C4-2B (cell line): ENCODE measurements around the gene SLC16A7.

ENCODE experiments used
- H3K27ac ChIP-seq: fragments of 450-650 bp; 2 replicates; pipeline ENCODE4 v1.5.1; 2017
- ZFX ChIP-seq: fragments of 450-650 bp; IDR thresholded peaks from 2 replicates; pipeline ENCODE4 v1.6.1; 2017
- TF ChIP-seq, protein P1 (sequence below): fragments of 450-650 bp; conservative IDR thresholded peaks from 2 replicates; pipeline ENCODE4 v1.5.1; 2017; ENCODE audit warnings: mild to moderate bottlenecking

The SLC16A7 gene

GRCh38 chr12:59624732-59625460, 29.1 kb downstream of the SLC16A7 start:
- no peak overlapping the region for H3K27ac ChIP-seq
- TF ChIP-seq ZFX: no peak
- TF ChIP-seq, protein P1, sequence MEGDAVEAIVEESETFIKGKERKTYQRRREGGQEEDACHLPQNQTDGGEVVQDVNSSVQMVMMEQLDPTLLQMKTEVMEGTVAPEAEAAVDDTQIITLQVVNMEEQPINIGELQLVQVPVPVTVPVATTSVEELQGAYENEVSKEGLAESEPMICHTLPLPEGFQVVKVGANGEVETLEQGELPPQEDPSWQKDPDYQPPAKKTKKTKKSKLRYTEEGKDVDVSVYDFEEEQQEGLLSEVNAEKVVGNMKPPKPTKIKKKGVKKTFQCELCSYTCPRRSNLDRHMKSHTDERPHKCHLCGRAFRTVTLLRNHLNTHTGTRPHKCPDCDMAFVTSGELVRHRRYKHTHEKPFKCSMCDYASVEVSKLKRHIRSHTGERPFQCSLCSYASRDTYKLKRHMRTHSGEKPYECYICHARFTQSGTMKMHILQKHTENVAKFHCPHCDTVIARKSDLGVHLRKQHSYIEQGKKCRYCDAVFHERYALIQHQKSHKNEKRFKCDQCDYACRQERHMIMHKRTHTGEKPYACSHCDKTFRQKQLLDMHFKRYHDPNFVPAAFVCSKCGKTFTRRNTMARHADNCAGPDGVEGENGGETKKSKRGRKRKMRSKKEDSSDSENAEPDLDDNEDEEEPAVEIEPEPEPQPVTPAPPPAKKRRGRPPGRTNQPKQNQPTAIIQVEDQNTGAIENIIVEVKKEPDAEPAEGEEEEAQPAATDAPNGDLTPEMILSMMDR: no peak

DNA sequence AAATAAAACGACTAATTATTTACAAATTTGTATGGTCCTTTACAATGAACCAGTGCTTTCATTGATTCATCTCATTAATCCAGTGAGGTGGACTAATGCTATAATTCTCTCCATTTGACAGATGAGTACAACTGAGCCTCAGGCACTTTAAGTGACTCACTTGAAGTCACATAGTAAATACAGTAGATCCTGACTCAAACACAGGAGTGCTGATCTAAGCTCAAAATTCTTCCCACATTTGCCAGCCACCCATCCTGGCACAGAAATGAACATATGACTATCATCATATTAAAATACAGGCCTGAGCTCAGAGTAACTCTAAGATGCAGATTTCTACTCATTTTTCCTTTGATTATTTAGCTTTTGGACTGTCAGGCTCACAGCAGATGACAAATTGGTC, 30.6 kb downstream of the SLC16A7 start:
- TF ChIP-seq, protein P1: no peak
- no peak for TF ChIP-seq ZFX
- no peak overlapping the region for H3K27ac ChIP-seq

DNA sequence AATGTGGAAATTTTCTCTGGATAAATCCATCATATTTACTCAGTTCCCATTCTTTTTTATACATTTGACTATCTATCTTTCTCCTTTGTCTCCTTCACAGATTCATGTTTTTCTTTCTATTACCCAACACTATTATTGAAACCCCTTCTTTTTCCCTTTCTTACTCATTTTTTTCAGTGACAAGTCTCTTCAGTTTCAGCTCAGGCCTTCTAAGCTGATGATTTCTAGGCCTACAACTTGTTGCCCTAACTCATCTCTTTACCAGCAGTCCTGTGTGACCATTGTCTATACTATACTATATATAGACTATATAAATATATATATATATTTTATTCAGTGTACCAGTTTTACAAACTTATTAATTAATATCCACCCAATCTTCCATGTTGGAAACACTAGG, 31.8 kb downstream of the SLC16A7 start:
- TF ChIP-seq ZFX: no peak
- TF ChIP-seq, protein P1: no peak

GRCh38 chr12:59629890-59630289, 34.1 kb downstream of the SLC16A7 start:
- no peak overlapping the region for H3K27ac ChIP-seq
- TF ChIP-seq ZFX: no peak
- TF ChIP-seq, protein P1: no peak

More for the DNA sequence above, 31.8 kb downstream of the SLC16A7 start:
- no peak overlapping the region for H3K27ac ChIP-seq

DNA sequence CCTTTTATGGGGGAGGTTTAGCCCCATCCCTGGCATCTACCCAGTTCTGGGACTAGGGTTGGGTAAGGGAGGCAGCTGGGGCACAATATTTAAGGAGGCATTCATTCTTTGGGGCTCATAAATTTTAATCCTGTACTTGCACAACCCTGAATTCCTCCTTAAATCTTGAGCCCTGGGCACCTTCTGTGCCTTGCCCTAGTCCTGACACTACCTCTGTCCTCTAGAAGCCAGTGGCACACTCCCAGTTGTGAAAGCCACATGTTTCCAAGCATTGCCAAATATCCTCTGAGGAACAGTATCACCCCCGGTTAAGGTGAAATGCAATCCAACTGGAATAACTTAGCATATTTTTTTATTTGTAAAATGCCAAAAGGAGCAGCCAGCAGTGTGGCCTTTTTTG, 36.6 kb downstream of the SLC16A7 start:
- H3K27ac ChIP-seq: no peak overlapping the region
- TF ChIP-seq ZFX: no peak
- TF ChIP-seq, protein P1: no peak

GRCh38 chr12:59634254-59634653, 38.4 kb downstream of the SLC16A7 start:
- TF ChIP-seq, protein P1: no peak; the same call in 1 of the 2 replicates
- TF ChIP-seq ZFX: no peak
- no peak overlapping the region for H3K27ac ChIP-seq

DNA sequence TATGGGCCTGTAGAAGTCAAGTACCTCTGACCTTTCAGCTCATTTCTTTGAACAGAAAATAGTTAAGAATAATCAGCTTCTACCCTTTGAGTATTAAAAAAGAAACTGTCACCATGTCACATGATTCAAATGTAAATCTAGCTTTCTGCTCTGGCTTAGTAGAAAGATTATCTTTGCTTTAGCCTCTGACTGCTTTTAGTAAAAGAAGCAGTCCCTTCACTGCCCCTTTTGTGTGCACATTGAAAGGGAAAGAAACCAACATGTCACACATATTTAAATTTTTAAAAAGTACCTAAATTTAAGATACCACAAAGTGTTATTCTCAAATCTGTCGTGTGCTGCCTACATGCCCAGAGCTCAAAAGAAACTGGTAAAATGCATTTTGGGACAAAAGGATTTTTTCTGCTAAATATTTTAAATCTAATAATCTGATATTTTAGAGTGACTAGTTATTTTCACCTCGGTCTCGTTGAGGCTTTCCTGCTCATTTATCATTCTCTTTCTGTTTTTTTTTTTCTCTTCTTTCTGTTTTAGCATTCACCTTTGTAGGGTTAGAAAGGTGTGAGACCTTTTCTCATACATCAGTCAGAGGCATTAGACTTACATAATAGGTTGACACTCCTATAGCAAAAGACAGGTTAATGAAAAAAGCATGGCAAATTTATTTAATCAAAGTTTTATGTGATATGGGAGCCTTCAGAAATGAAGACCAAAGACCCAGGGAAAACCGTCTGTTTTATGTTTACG, 41.3 kb downstream of the SLC16A7 start:
- TF ChIP-seq ZFX: no peak
- TF ChIP-seq, protein P1: no peak
- no peak overlapping the region for H3K27ac ChIP-seq
